ENCODE results near the gene ZNF507. TPM values are rescaled to one million over a fixed set of nuclear protein-coding genes. Genes with fewer than 3 reads are reported as not detected.

ZNF507 gene
- total and polyA plus RNA-seq, 2 of the 8 experiments (the other 6 are each of a cell fraction or from before 2014, with no cell fraction given), result 8.6 to 28.8 TPM

DNA sequence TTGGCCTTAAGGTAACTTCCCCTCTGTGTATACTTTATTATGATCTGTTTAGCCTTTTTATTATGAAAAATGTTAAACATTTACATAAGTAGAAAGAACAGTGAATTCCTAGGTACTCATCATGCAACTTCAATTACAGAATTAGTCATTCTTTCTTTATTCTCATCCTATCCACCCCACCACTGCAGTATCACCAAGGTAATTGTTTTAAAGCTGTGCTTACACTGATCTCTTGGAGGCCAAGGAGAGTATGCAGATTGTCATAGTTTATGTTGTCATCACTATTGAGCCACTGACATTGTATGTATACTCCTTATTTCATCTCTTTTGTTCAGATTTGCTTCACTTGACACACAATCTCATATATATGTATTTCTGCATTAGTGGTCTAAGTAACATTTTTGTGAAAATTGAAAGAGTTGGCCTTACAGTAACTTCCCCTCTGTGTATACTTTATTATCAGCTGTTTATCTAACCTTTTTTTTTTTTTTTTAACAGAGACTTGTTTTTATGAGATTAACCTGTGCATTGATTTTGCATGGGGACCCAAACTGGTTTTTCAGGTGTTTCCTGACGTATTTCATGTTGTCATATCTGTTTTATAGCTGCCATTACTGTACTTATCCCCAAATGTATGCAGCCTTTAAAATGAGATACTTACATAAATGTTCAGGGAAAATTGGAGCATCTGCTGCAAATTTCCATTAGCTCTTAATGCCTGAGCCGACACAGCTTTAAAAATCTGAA lies 4.5 kb downstream of the ZNF507 start:
- H3K4ac ChIP-seq (replicated peaks; ENCODE audit: insufficient read length, low read depth, low read length), result no peak overlapping the region
- no peak overlapping the region for H4K91ac ChIP-seq (replicated peaks; ENCODE audit: insufficient read length, low read length)
- no peak overlapping the region for H3K14ac ChIP-seq (ENCODE audit: insufficient read length)
- DNase-seq (ENCODE audit: low read depth in 1 of 2, low spot score in 2 of 2) (no peak), FAIRE-seq (no peak)
- H3K4me3 ChIP-seq (ENCODE audit: extremely low read depth in 1 of 4, insufficient read depth in 2 of 4, low read depth in 3 of 4, low read length in 4 of 4), result no peak overlapping the region
- no peak overlapping the region for H3K27ac ChIP-seq (ENCODE audit: low read depth, low read length)
- no peak overlapping the region for H2BK120ac ChIP-seq (replicated peaks; ENCODE audit: low read depth, low read length)
- H3K27me3 ChIP-seq (replicated peaks in 1 of 4; ENCODE audit: control insufficient read depth in 3 of 4, extremely low read depth in 1 of 4, insufficient read depth in 3 of 4, low read length in 3 of 4), result peaks cover 0 to under 1% (median 0%) of the 10 kb centered on the region in 4 experiments; a peak in 1 of 7 replicates
- 75% methylated on average over 2 of the region's 2 CpGs; no CpG with 5 or more reads in 1 of the 2 experiments for WGBS, 2 experiments (ENCODE audit: extremely low coverage in 1 of 2, insufficient coverage in 1 of 2, insufficient read length in 1 of 2, insufficient replicate concordance in 2 of 2, low coverage in 1 of 2, low lambda C conversion rate in 2 of 2, missing lambda C conversion rate in 1 of 2)
- peaks cover 9 to 60% of the 10 kb centered on the region in 2 experiments for H3K79me2 ChIP-seq (ENCODE audit: control insufficient read depth in 1 of 2, insufficient read depth in 2 of 2, low read length in 2 of 2)
- H3K9me3 ChIP-seq (ENCODE audit: insufficient read depth in 2 of 2, low read depth in 1 of 2, low read length in 1 of 2), result no peaks in the 10 kb centered on the region
- H3K23me2 ChIP-seq (ENCODE audit: low read depth, low read length), result no peaks in the 10 kb centered on the region; the same call in 1 of the 2 replicates
- H4K20me1 ChIP-seq (replicated peaks in 1 of 2; ENCODE audit: control insufficient read depth in 1 of 2, insufficient read depth in 2 of 2, low read length in 2 of 2), result peaks cover 0 to 3% of the 10 kb centered on the region in 2 experiments
- H2BK20ac ChIP-seq (ENCODE audit: low read length), result no peak overlapping the region
- no peak overlapping the region for H2BK5ac ChIP-seq (ENCODE audit: low read depth, low read length)
- no peak overlapping the region for H3K23ac ChIP-seq (ENCODE audit: insufficient read length)
- H2AK5ac ChIP-seq (ENCODE audit: low read depth, low read length), result no peak overlapping the region
- no peak overlapping the region for H2BK15ac ChIP-seq (ENCODE audit: low read length)
- H2BK12ac ChIP-seq (ENCODE audit: low read depth, low read length), result no peak overlapping the region
- H4K8ac ChIP-seq (ENCODE audit: extremely low read depth, insufficient read depth, low read length), result no peak overlapping the region
- H2AFZ ChIP-seq (ENCODE audit: low read length), result no peak overlapping the region
- H3K18ac ChIP-seq (ENCODE audit: extremely low read depth, low read length), result no peak overlapping the region
- H4K5ac ChIP-seq (ENCODE audit: insufficient read length, low read depth, low read length), result no peak overlapping the region
- POLR2A ChIA-PET (ENCODE audit: partially characterized antibody), result interaction anchor here (0.6 to 1.1 kb wide), 4 partner anchors 9 to 1408 kb away, joined by 3 to 4 read pairs (median 3); no protein-coding TSS in a partner anchor
- CTCF ChIA-PET (ENCODE audit: partially characterized antibody), result interaction anchor here (0.7 to 3.2 kb wide), 4 partner anchors 8 to 220 kb away, joined by 3 to 12 read pairs (median 6); no protein-coding TSS in a partner anchor
- no peaks in the 10 kb centered on the region; a peak in 1 of 7 replicates for H3K4me1 ChIP-seq (replicated peaks in 1 of 4; ENCODE audit: control insufficient read depth in 3 of 4, insufficient read depth in 4 of 4, low read length in 3 of 4)
- TF ChIP-seq KDM1A (IDR thresholded peaks at IDR 0.05; ENCODE audit: borderline replicate concordance, low read length), result no peak
- TF ChIP-seq HDAC2 (IDR thresholded peaks at IDR 0.05; ENCODE audit: borderline replicate concordance in 1 of 2, low read depth in 2 of 2, low read length in 2 of 2), result no peak
- TF ChIP-seq ASH2L (IDR thresholded peaks at IDR 0.05; ENCODE audit: low read length), result no peak
- no peak for TF ChIP-seq EP300 (IDR thresholded peaks at IDR 0.05; ENCODE audit: borderline replicate concordance in 1 of 2, low read depth in 2 of 2, low read length in 2 of 2)
- no peak for TF ChIP-seq KDM4A (IDR thresholded peaks at IDR 0.05; ENCODE audit: low read depth, low read length, severe bottlenecking)
- TF ChIP-seq RBBP5 (IDR thresholded peaks at IDR 0.05; ENCODE audit: borderline replicate concordance, low read depth, low read length), result no peak
- no peak for TF ChIP-seq JUN (IDR thresholded peaks at IDR 0.05; ENCODE audit: low read depth, low read length)
- H3K4me2 ChIP-seq (ENCODE audit: insufficient read depth in 1 of 2, low read depth in 2 of 2, low read length in 2 of 2), result no peak overlapping the region
- H3K79me1 ChIP-seq (ENCODE audit: low read depth, low read length), result peaks cover 2% of the 10 kb centered on the region; the same call in 1 of the 2 replicates
- no peak overlapping the region for H3K56ac ChIP-seq (replicated peaks; ENCODE audit: insufficient read length, low read depth, low read length)
- peaks cover 19 to 50% (median 31%) of the 10 kb centered on the region in 4 experiments for H3K36me3 ChIP-seq (ENCODE audit: control insufficient read depth in 2 of 4, insufficient read depth in 4 of 4, low read length in 3 of 4)
- no peak overlapping the region for H3K9ac ChIP-seq (replicated peaks in 1 of 4; ENCODE audit: extremely low read depth in 1 of 4, low read depth in 3 of 4, low read length in 3 of 4)
